GM12872 (cell line): ENCODE results near the gene KRT39.

ENCODE experiments used
- TF ChIP-seq, protein P1 (sequence below): IDR thresholded peaks from 3 replicates; pipeline ENCODE4 v1.5.1; 2011; ENCODE audit warnings: low read depth, mild to moderate bottlenecking, low read length, moderate library complexity; ENCODE audit not compliant: insufficient read depth

Gene KRT39

DNA sequence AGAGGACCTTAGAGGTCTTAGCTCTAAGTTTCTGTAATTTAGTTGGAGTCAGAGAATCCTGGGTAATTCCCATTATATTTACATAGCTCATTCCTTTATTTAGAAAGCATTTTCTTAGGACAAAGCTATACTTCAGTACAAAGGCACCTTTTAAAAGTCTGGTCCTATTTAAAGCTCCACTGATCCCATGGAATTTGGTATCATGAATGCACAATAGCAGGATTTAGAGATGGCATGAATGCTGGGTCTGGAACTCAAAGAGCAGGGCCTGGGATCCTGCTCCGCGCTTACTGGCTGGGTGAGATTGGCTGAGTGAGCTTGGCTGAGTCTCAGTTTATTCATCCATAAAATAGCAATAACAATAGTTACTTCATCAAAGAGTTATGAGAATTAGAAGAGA is 34.1 kb downstream of the KRT39 start:
- TF ChIP-seq, protein P1, sequence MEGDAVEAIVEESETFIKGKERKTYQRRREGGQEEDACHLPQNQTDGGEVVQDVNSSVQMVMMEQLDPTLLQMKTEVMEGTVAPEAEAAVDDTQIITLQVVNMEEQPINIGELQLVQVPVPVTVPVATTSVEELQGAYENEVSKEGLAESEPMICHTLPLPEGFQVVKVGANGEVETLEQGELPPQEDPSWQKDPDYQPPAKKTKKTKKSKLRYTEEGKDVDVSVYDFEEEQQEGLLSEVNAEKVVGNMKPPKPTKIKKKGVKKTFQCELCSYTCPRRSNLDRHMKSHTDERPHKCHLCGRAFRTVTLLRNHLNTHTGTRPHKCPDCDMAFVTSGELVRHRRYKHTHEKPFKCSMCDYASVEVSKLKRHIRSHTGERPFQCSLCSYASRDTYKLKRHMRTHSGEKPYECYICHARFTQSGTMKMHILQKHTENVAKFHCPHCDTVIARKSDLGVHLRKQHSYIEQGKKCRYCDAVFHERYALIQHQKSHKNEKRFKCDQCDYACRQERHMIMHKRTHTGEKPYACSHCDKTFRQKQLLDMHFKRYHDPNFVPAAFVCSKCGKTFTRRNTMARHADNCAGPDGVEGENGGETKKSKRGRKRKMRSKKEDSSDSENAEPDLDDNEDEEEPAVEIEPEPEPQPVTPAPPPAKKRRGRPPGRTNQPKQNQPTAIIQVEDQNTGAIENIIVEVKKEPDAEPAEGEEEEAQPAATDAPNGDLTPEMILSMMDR, result no peak

GRCh38 chr17:40931311-40931710 is 35.4 kb downstream of the KRT39 start:
- TF ChIP-seq, protein P1, result no peak

GRCh38 chr17:40926341-40926740 is 40.4 kb downstream of the KRT39 start:
- TF ChIP-seq, protein P1, result no peak

DNA sequence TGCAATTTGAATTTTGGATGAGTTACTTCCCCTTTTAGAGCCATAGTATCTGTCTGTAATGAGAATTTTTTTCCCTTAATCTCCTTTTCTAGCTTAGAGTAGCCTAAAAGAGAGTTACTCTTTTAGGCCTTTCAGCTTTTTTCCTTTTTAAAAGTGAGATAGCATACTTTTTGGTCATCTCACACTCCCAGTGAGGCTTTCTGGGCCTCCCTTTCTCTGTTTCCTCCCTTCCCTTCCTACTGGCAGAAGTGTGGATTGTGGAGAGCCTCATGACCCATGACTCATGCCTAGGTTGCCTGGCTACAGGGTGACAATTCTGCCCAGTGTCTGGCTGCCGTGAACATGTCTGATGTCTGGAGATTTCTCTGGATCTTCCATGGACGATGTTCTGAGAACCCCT is 44.5 kb downstream of the KRT39 start:
- TF ChIP-seq, protein P1, result no peak

DNA sequence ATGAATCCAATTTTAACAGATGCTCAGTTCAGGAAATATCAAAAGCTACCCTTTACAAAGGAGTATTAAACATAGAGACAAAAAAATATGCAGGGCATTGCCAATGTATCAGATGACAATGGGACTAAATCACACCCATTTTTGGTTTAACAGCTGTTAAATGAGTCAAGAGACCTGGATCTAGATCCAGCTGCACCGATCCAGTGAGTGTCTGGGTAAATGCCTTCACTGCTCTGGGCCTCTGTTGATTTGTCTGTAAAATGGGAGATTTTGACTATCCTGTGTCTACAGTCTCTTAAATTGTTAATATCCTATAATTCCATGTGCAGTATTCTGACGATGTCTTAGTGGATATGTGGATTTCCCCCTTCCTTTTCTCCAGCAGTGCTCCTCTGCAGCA is 45.7 kb downstream of the KRT39 start:
- TF ChIP-seq, protein P1, result no peak

DNA sequence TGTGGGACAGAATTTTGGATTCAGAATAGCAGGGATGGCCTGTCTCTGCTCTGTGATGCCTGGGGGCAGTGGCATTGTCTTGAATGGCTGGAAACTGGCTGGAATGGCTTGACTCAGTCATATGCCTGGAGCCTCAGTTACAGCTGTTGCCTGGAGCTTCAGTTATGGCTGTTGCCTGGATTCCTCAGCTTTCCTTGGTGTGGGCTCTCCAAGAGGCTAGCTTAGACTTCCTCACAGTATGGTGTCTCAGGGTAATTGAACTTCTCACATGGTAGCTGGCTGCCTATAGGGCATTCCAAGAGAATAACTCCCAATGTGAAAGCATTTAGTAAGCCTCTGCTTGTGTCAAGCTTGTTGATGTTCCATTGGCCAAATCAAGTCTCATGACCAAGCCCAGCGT is 50.4 kb downstream of the KRT39 start:
- TF ChIP-seq, protein P1, result no peak

DNA sequence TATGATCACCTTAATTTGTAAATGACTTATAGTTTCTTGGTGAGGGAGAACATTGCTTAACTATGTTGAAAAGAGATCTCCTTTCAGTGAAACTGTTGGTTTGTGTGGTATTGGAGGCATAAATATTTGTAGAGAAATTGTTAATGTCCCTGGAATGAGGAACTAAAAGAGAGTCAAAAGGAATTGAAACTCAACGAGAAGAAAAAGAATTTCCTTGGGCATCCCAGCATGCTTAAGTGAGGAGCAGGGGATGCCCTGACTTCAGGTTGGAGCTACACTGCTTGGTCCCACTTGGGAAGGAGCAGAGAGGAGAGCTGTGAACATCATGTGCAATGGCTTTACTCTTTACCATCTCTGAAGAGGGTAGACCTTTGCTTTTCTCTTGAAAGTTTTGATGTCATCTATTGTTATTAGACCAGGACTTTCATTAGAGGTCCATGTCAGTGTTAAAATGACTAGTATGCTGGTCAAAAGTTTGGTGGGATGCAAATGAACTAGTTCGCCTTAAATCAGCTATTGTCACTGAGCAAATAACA is 51.0 kb downstream of the KRT39 start:
- TF ChIP-seq, protein P1, result no peak

DNA sequence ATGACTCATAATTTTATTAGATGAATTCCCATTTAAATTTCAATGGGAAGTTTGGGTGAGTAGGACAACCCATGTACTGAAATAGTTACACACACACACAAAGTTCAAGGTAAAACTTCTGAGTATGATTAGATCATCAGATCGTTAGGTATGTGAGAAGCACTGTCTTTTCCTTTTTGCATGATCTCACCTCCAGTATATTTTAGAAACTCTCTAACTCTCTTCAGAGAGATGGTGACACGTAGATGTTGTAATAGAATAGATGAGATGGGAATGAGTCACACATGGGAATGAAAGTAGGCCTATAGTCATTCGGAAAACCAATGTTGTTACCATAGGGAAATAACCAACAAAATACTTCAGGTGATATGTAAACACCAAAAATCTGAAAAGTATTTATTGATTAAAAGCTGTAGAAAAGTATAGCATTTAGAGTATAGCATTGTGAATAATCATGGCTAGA is 51.5 kb downstream of the KRT39 start:
- TF ChIP-seq, protein P1, result no peak
